ENCODE results near the gene CCDC137.

GRCh38 chr17:81696218-81696941, 29.8 kb downstream of the CCDC137 start:
- TF ChIP-seq CTCF (IDR thresholded peaks at IDR 0.05 in 4 of 5, conservative IDR thresholded peaks at IDR 0.05 in 1 of 5) (no peak), POLR2A (IDR thresholded peaks at IDR 0.05) (no peak)
